Measurements from ENCODE around the gene MYL12B. TPM values are rescaled to one million over a fixed set of nuclear protein-coding genes. Genes with fewer than 3 reads are reported as not detected.
"Not testable (repeated sequence)": the region's sequence is repeated elsewhere in the genome, so short reads cannot be mapped to it uniquely, and the experiment has no call there.

The MYL12B gene
- polyA plus RNA-seq (ENCODE audit: insufficient read length in 10 of 10), result 100 to 1,000 TPM; 222 to 297 (median 255) TPM
- long read RNA-seq, donor 1, transcript MYL12B-201 (4 exons, 1,210 nt), result major isoform, 135 of 205 reads
- long read RNA-seq, donor 1, partial matches to known transcripts, result 68 of 205 reads
- long read RNA-seq, donor 1, other reads (novel, unspliced or antisense), result 0 of 205 reads
- long read RNA-seq, donor 2, transcript MYL12B-201 (4 exons, 1,210 nt), result major isoform, 144 of 149 reads
- long read RNA-seq, donor 2, partial matches to known transcripts, result 5 of 149 reads
- long read RNA-seq, donor 2, other reads (novel, unspliced or antisense), result 0 of 149 reads
- long read RNA-seq, donor 3, result 0 reads
- long read RNA-seq, donor 4, transcript MYL12B-201 (4 exons, 1,210 nt), result major isoform, 117 of 201 reads
- long read RNA-seq, donor 4, partial matches to known transcripts, result 82 of 201 reads
- long read RNA-seq, donor 4, other reads (novel, unspliced or antisense), result 0 of 201 reads
- long read RNA-seq, donor 5, transcript MYL12B-201 (4 exons, 1,210 nt), result major isoform, 185 of 200 reads
- long read RNA-seq, donor 5, partial matches to known transcripts, result 14 of 200 reads
- long read RNA-seq, donor 5, other reads (novel, unspliced or antisense), result 0 of 200 reads
- long read RNA-seq, donor 6, transcript MYL12B-201 (4 exons, 1,210 nt), result major isoform, 142 of 214 reads
- long read RNA-seq, donor 6, partial matches to known transcripts, result 72 of 214 reads
- long read RNA-seq, donor 6, other reads (novel, unspliced or antisense), result 0 of 214 reads
- long read RNA-seq, donor 7, transcript MYL12B-201 (4 exons, 1,210 nt), result major isoform, 105 of 163 reads
- long read RNA-seq, donor 7, partial matches to known transcripts, result 58 of 163 reads
- long read RNA-seq, donor 7, other reads (novel, unspliced or antisense), result 0 of 163 reads
- long read RNA-seq, donor 8, transcript MYL12B-201 (4 exons, 1,210 nt), result major isoform, 129 of 216 reads
- long read RNA-seq, donor 8, partial matches to known transcripts, result 87 of 216 reads
- long read RNA-seq, donor 8, other reads (novel, unspliced or antisense), result 0 of 216 reads
- long read RNA-seq, donor 9, transcript MYL12B-201 (4 exons, 1,210 nt), result major isoform, 19 of 19 reads
- long read RNA-seq, donor 9, partial matches to known transcripts, result 0 of 19 reads
- long read RNA-seq, donor 9, other reads (novel, unspliced or antisense), result 0 of 19 reads

DNA sequence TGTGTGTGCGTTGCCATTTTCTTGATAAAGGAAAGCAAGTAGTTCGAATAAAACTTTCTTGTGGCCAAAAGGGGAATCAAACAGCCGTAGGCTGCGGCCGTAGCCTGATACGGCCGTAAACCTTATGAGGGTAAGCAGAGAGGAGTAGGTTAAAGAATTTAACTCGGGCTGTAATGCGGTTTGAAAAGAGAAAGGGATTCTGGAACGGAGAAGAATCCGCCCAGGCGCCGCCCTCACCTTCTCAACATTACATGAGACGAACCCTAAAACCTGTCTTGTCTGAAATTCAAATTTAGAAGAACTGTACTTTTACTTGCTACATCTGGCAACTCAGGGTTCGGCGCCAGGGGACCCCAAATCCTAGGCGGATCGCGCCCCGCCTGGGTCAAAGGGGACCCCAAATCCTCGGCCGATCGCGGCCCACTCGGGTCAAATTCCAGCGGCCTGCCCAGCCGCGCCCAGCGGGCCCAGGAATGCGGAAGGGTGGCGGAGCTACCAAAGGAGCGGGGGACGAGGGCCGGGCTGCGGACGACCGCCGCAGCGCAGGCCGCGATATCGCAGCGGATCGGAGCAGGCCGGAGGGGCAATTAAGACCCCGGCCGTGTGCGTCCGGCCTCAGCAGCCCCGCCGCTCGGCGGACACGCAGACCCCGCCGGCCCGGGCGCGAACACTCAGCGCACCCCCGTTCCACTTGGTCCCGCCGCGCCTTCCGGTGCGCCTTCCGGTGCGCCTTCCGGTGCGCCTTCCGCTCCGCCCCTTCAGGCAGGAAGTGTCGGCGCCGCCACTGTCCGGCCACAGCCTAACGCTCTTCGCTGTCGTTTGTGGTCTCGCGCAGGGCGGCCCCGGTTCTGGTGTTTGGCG, at the start of gene MYL12B:
TSS of gene MYL12B (plus strand) at position 761 of the 861 bp plus-strand sequence. CDS start 10,766 bp downstream, outside the sequence.
- DNase-seq, result peak; percentile 82 to 96 (median 88)

- peak; percentile 45 to 58 (median 51) for DNase-seq
Observed at GRCh38 chr18:3212657-3213056, 49.3 kb upstream of the MYL12B start.

- DNase-seq, result peak in 2 of 3 donors; percentile 21 to 44
Observed at GRCh38 chr18:3213300-3214059, 48.5 kb upstream of the MYL12B start.

DNA sequence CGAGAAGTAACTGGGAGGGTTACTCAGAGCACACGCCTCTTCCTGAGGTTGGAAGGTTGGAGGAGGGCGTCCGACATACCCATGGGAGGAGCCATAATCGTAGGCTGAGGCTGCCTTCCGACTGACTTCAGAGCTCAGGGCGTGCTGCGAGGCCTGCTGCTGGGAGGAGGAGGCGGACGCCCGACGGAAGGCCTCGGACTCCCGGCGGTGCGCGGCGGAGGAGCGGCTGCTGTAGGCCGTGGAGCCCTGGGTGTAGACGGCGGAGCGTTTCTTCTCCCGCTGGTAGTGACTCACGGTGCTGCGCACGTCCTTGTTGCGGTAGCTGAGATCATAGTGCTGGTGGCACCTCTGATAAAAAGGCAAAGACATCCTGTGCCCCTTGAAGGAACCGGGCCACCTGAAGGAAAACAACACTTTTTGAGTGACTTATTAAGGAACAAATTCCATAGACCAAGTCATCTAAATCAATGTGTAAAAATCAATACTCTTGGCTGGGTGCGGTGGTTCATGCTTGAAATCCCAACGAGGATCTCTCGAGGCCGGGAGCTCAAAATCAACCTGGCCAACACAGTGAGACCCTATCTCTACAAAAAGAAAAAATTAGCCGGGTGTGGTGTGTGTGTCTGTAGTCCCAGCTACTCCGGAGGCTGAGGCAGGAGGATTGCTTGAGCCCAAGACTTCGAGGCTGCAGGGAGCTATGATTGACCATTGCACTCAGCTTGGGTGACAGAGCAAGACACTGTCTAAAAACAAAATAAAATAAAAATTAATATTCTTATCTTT, 46.9 kb upstream of the MYL12B start:
- no peak for DNase-seq

GRCh38 chr18:3216987-3217386, 44.9 kb upstream of the MYL12B start:
- DNase-seq, result no peak

GRCh38 chr18:3217948-3218647, 43.8 kb upstream of the MYL12B start:
- DNase-seq, result peak; percentile 53 to 66 (median 54)

GRCh38 chr18:3218819-3219218, 43.1 kb upstream of the MYL12B start:
- DNase-seq, result no peak

- peak in 2 of 3 donors; percentile 35 to 43 for DNase-seq
Observed at GRCh38 chr18:3219241-3219630, 42.7 kb upstream of the MYL12B start.

GRCh38 chr18:3219631-3220335, 42.1 kb upstream of the MYL12B start, which contains the start of gene MYOM1:
MYOM1 (minus strand) TSS chr18:3219968; CDS start chr18:3215223, 4,745 bp downstream.
- peak; percentile 50 to 60 (median 54) for DNase-seq

GRCh38 chr18:3220868-3221267, 41.1 kb upstream of the MYL12B start:
- not testable (repeated sequence) for DNase-seq

- DNase-seq, result no peak
Observed at GRCh38 chr18:3221496-3221895, 40.4 kb upstream of the MYL12B start.

DNA sequence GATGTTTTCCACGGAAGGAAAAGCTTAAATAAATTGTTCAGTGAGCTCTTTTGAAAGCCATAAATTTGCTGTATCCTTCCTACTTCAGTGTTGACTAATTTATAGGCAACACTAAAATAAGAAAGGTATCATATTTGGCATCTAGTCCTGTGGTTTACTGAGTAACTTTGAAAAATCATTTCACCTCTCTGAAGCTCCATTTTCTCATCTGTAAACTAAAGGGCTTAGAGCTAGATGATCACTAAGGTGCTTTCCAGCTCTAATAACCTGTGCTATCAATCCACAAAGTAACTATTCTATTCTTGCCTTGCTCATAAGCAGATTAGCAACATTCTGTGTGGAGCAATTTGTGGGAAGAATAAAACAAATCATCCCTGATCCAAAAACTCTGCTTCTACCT, 38.6 kb upstream of the MYL12B start:
- DNase-seq, result no peak

- DNase-seq, result no peak
Observed at GRCh38 chr18:3224223-3224622, 37.7 kb upstream of the MYL12B start.

GRCh38 chr18:3225588-3225987, 36.3 kb upstream of the MYL12B start:
- DNase-seq, result no peak

DNA sequence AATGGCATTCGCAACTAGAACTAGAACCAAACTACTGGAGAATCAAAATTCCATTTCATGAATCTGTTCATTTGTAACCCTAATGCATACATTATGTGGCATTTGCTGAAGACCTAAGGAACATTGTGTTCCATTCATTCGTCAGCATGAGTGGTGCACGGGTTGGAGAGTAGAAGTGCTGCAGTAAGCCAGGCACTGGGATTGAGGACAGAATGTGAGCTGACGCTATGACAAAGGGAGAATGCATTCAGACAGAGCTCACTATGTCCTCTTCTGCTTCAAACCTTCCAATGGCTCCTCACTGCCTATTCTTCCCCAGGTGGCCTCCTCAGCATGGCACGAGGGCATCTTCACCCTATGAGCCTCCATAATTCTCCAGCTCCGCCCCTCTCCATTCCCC, 35.9 kb upstream of the MYL12B start:
- DNase-seq, result no peak

- no peak for DNase-seq
Observed at GRCh38 chr18:3230401-3231334, 31.3 kb upstream of the MYL12B start.

DNA sequence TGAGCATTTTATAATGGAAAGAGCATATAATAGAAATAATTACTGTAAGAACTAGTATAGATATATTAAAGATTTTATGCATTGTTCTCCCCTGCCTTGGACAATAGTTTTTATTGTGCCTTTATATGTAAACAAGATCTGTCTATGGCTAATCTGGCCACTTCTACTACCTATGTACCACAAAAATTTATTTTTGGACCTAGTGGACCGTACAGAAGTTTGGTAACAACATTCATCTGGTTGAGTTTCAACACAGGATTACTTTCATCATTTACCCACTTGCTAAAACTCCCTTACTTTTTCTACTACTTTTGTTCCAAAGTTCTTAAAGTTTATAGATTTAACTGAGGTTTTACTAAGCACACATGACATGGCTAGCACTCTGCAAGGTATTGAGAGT, 28.9 kb upstream of the MYL12B start:
- DNase-seq, result no peak

Measured in muscle of back (tissue), 13 donors.